Ishikawa (cell line): ENCODE results near the gene FKBP4.

Experiments used
- CEBPB ChIP-seq: IDR thresholded peaks from 2 replicates; pipeline ENCODE4 v1.6.1; 2012
- CREB1 ChIP-seq: IDR thresholded peaks from 2 replicates; pipeline ENCODE4 v1.6.1; 2012; ENCODE audit warnings: low read depth
- EGR1 ChIP-seq: IDR thresholded peaks from 2 replicates; pipeline ENCODE4 v1.6.1; 2012
- EP300 ChIP-seq: IDR thresholded peaks from 2 replicates; pipeline ENCODE4 v1.6.1; 2012; ENCODE audit warnings: borderline replicate concordance
- FOXM1 ChIP-seq: IDR thresholded peaks from 2 replicates; pipeline ENCODE4 v1.6.1; 2012; ENCODE audit warnings: low read depth, borderline replicate concordance
- MAX ChIP-seq: IDR thresholded peaks from 2 replicates; pipeline ENCODE4 v1.6.1; 2012
- NFIC ChIP-seq: IDR thresholded peaks from 2 replicates; pipeline ENCODE4 v1.6.1; 2012
- RAD21 ChIP-seq: IDR thresholded peaks from 2 replicates; pipeline ENCODE4 v1.6.1; 2012; ENCODE audit warnings: low read depth
- REST ChIP-seq: IDR thresholded peaks from 2 replicates; pipeline ENCODE4 v1.6.1; 2012; ENCODE audit warnings: low read depth, mild to moderate bottlenecking
- TAF1 ChIP-seq: IDR thresholded peaks from 2 replicates; pipeline ENCODE4 v1.6.1; 2012; ENCODE audit warnings: low read depth, mild to moderate bottlenecking
- TCF12 ChIP-seq: IDR thresholded peaks from 2 replicates; pipeline ENCODE4 v1.6.1; 2012; ENCODE audit warnings: low read depth
- TEAD4 ChIP-seq: IDR thresholded peaks from 2 replicates; pipeline ENCODE4 v1.6.1; 2012
- USF1 ChIP-seq: IDR thresholded peaks from 2 replicates; pipeline ENCODE4 v1.6.1; 2012
- YY1 ChIP-seq: IDR thresholded peaks from 2 replicates; pipeline ENCODE4 v1.6.1; 2012; ENCODE audit warnings: low read depth
- ZBTB7A ChIP-seq: IDR thresholded peaks from 2 replicates; pipeline ENCODE4 v1.6.1; 2012; ENCODE audit warnings: low read depth

Gene FKBP4

GRCh38 chr12:2794736-2795289, at the start of gene FKBP4:
Gene FKBP4 (plus strand): TSS chr12:2794970. CDS start chr12:2795140, 170 bp downstream.
- TF ChIP-seq USF1: peak; percentile 43
- TF ChIP-seq FOXM1: no peak
- TF ChIP-seq NFIC: no peak; the same call in 1 of the 2 replicates
- no peak for TF ChIP-seq REST
- peak; percentile 61; the same call in 1 of the 2 replicates for TF ChIP-seq TCF12
- 0 out of 2 replicates have a peak, but pooled peaks have one; percentile 31 for TF ChIP-seq TEAD4
- peak; percentile 45; the same call in 1 of the 2 replicates for TF ChIP-seq EP300
- TF ChIP-seq RAD21: no peak
- no peak; the same call in 1 of the 2 replicates for TF ChIP-seq CEBPB
- TF ChIP-seq CREB1: no peak
- TF ChIP-seq MAX: peak; percentile 98
- peak; percentile 86 for TF ChIP-seq TAF1
- TF ChIP-seq YY1: 0 out of 2 replicates have a peak, but pooled peaks have one; percentile 40
- TF ChIP-seq EGR1: peak; percentile 56
- 0 out of 2 replicates have a peak, but pooled peaks have one; percentile 37 for TF ChIP-seq ZBTB7A

- TF ChIP-seq FOXM1: no peak
- no peak for TF ChIP-seq REST
- TF ChIP-seq YY1: no peak
- TF ChIP-seq USF1: no peak
- no peak for TF ChIP-seq CEBPB
- no peak for TF ChIP-seq TAF1
- TF ChIP-seq TEAD4: no peak
- no peak for TF ChIP-seq CREB1
- TF ChIP-seq RAD21: no peak
- TF ChIP-seq ZBTB7A: no peak
- no peak for TF ChIP-seq MAX
- TF ChIP-seq EP300: no peak
Measured at GRCh38 chr12:2745655-2746054, 49.1 kb upstream of the FKBP4 start.

DNA sequence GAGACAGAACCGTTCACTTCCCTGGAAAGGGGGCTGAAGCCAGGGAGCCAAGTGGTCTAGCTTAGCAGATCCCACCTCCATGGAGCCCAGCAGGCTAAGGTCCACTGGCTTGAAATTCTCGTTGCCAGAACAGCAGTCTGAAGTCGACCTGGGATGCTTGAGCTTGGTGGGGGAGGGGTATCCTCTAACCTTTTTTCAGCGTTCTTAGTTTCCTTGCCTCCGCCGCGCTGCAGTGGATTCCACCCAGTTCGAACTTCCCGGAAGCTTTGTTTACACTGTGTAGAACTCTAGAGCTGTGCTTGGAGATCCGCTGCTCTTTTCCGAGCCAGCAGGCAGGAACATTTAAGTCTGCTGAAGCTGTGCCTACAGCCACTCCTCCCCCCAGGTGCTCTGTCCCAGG, 45.2 kb upstream of the FKBP4 start:
- TF ChIP-seq YY1 (no peak), RAD21 (no peak), MAX (no peak), EGR1 (no peak), TEAD4 (no peak), REST (no peak), EP300 (no peak), FOXM1 (no peak), ZBTB7A (no peak), TAF1 (no peak)

- TF ChIP-seq TCF12: no peak
- TF ChIP-seq TEAD4: no peak
- TF ChIP-seq YY1: no peak
- no peak for TF ChIP-seq USF1
- no peak for TF ChIP-seq CEBPB
- TF ChIP-seq RAD21: no peak
- no peak for TF ChIP-seq EGR1
- TF ChIP-seq NFIC: no peak
- no peak for TF ChIP-seq FOXM1
- TF ChIP-seq CREB1: no peak
- TF ChIP-seq ZBTB7A: no peak
- no peak for TF ChIP-seq TAF1
- TF ChIP-seq EP300: no peak
- no peak for TF ChIP-seq REST
- TF ChIP-seq MAX: no peak
Measured at GRCh38 chr12:2750185-2750584, 44.6 kb upstream of the FKBP4 start.
